ENCODE results near the gene ARCN1. TPM values are rescaled to one million over a fixed set of nuclear protein-coding genes. Genes with fewer than 3 reads are reported as not detected.

The ARCN1 gene
- total and polyA plus RNA-seq, 9 of the 15 experiments (the other 6 are each of a cell fraction or from before 2014, with no cell fraction given), result 30.0 to 224 (median 76.4) TPM

DNA sequence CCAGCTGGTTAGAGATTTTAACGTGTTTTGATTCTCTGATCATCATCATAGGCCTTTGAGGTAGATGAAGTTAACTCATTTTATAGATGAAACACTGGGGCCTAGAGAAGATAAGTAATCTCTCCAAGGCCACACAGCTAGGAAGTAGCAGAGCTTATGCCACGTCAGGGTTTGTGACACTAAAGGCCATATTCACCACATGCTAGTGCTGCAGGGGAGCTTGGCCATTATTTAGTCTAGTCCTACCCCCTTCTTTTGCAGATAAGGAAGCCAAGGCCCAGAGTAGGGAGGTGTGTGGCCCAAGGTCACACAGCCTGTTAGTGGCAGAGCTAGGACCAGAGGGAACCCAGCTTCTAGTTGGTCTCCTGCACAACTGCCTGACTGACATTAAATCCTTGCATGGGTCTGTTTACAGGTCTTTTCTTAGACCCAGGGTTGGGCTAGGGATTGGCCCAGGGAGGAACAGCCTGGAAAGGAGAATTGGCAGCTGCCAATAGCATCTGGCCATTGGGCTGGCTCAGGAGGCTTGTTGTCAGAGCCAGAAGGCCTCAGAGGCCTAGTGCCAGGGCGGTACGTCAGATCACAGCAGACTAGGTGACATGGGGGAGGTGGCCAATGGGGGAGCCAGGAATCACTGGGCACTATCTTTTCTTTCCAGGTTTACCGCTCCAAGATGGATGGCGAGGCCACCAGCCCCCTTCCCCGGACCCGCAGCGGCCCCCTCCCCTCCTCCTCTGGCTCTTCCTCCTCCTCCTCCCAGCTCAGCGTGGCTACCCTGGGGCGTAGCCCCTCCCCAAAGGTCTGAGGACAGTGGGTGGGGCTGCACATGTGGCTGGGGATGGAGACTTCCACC is 71.2 kb downstream of the ARCN1 start (continued):
- TF ChIP-seq PTBP1 (IDR thresholded peaks at IDR 0.05; ENCODE audit: low read depth, low read length) (0 out of 2 replicates have a peak, but pooled peaks have one; percentile 50), ZNF778 (CRISPR knock-in tag; IDR thresholded peaks at IDR 0.05) (no peak), THRAP3 (IDR thresholded peaks at IDR 0.05; ENCODE audit: borderline replicate concordance) (no peak), CREM (IDR thresholded peaks at IDR 0.05; ENCODE audit: low read depth) (peak; percentile 37; the same call in 1 of the 2 replicates), KDM1A (IDR thresholded peaks at IDR 0.05) (peak; percentile 14 to 62; a peak in 2 of 4 replicates), NFE2 (IDR thresholded peaks at IDR 0.05; ENCODE audit: low read depth) (0 out of 2 replicates have a peak, but pooled peaks have one; percentile 15), RFX5 (IDR thresholded peaks at IDR 0.05; ENCODE audit: low read depth, low read length) (no peak), NR2C1 (IDR thresholded peaks at IDR 0.05) (no peak), NR2C1 (tag; IDR thresholded peaks at IDR 0.05) (0 out of 2 replicates have a peak, but pooled peaks have one; percentile 26), ZKSCAN8 (CRISPR knock-in tag; IDR thresholded peaks at IDR 0.05) (no peak), DPF2 (IDR thresholded peaks at IDR 0.05) (0 out of 2 replicates have a peak, but pooled peaks have one; percentile 53), ATF1 (CRISPR knock-in tag; IDR thresholded peaks at IDR 0.05) (no peak), ATF1 (tag; IDR thresholded peaks at IDR 0.05) (peak; percentile 44), CBFA2T2 (conservative IDR thresholded peaks at IDR 0.05) (0 out of 2 replicates have a peak, but pooled peaks have one; percentile 7), COPS2 (conservative IDR thresholded peaks at IDR 0.05) (no peak), TAL1 (IDR thresholded peaks at IDR 0.05) (peak; percentile 5; the same call in 1 of the 2 replicates), ZNF431 (CRISPR knock-in tag; IDR thresholded peaks at IDR 0.05) (no peak), ARID1B (IDR thresholded peaks at IDR 0.05) (peak; percentile 46; the same call in 1 of the 2 replicates), ZKSCAN3 (CRISPR knock-in tag; IDR thresholded peaks at IDR 0.05) (no peak), EP400 (IDR thresholded peaks at IDR 0.05) (peak; percentile 76), MYNN (IDR thresholded peaks at IDR 0.05) (no peak), MYNN (CRISPR knock-in tag; IDR thresholded peaks at IDR 0.05) (no peak)
- TF ChIP-seq, protein P1, sequence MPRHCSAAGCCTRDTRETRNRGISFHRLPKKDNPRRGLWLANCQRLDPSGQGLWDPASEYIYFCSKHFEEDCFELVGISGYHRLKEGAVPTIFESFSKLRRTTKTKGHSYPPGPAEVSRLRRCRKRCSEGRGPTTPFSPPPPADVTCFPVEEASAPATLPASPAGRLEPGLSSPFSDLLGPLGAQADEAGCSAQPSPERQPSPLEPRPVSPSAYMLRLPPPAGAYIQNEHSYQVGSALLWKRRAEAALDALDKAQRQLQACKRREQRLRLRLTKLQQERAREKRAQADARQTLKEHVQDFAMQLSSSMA (CRISPR knock-in tag; IDR thresholded peaks at IDR 0.05), result no peak
- TF ChIP-seq, protein P2, sequence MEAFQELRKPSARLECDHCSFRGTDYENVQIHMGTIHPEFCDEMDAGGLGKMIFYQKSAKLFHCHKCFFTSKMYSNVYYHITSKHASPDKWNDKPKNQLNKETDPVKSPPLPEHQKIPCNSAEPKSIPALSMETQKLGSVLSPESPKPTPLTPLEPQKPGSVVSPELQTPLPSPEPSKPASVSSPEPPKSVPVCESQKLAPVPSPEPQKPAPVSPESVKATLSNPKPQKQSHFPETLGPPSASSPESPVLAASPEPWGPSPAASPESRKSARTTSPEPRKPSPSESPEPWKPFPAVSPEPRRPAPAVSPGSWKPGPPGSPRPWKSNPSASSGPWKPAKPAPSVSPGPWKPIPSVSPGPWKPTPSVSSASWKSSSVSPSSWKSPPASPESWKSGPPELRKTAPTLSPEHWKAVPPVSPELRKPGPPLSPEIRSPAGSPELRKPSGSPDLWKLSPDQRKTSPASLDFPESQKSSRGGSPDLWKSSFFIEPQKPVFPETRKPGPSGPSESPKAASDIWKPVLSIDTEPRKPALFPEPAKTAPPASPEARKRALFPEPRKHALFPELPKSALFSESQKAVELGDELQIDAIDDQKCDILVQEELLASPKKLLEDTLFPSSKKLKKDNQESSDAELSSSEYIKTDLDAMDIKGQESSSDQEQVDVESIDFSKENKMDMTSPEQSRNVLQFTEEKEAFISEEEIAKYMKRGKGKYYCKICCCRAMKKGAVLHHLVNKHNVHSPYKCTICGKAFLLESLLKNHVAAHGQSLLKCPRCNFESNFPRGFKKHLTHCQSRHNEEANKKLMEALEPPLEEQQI (IDR thresholded peaks at IDR 0.05), result no peak
- TF ChIP-seq, protein P3, sequence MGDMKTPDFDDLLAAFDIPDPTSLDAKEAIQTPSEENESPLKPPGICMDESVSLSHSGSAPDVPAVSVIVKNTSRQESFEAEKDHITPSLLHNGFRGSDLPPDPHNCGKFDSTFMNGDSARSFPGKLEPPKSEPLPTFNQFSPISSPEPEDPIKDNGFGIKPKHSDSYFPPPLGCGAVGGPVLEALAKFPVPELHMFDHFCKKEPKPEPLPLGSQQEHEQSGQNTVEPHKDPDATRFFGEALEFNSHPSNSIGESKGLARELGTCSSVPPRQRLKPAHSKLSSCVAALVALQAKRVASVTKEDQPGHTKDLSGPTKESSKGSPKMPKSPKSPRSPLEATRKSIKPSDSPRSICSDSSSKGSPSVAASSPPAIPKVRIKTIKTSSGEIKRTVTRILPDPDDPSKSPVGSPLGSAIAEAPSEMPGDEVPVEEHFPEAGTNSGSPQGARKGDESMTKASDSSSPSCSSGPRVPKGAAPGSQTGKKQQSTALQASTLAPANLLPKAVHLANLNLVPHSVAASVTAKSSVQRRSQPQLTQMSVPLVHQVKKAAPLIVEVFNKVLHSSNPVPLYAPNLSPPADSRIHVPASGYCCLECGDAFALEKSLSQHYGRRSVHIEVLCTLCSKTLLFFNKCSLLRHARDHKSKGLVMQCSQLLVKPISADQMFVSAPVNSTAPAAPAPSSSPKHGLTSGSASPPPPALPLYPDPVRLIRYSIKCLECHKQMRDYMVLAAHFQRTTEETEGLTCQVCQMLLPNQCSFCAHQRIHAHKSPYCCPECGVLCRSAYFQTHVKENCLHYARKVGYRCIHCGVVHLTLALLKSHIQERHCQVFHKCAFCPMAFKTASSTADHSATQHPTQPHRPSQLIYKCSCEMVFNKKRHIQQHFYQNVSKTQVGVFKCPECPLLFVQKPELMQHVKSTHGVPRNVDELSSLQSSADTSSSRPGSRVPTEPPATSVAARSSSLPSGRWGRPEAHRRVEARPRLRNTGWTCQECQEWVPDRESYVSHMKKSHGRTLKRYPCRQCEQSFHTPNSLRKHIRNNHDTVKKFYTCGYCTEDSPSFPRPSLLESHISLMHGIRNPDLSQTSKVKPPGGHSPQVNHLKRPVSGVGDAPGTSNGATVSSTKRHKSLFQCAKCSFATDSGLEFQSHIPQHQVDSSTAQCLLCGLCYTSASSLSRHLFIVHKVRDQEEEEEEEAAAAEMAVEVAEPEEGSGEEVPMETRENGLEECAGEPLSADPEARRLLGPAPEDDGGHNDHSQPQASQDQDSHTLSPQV (IDR thresholded peaks at IDR 0.05), result peak; percentile 53

Measured in K562 (cell line).